Measurements from ENCODE around the gene MYCBP2.

The MYCBP2 gene

DNA sequence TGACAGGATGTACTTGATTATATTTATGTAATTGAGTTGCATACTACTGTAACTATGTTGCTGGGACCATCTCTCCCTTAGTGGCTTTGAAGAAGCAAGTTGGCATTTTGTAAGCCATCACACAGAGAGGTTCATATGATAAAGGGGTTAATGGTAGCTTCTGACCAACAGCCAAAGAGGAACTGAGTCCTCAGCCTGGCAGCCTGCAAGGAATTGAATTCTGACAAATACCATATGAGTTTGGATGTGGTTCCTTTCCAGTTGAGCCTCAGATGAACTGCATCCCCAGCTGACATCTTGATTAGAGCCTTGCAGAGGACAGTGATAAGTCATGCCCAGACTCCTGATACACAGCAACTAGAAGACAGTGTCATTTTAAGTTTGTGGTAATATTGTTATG is 8.6 kb upstream of the MYCBP2 start:
- Histone ChIP-seq H3K27ac (no peak overlapping the region), H3K4me1 (peaks cover 0 to under 1% (median 0%) of the 10 kb centered on the region in 4 donors), H3K4me3 (no peak overlapping the region), H3K9me3 (no peaks in the 10 kb centered on the region), H3K27me3 (no peaks in the 10 kb centered on the region), H3K36me3 (no peaks in the 10 kb centered on the region)
- DNase-seq, result no peak
- intact Hi-C loops (cut with DNase I; ENCODE audit: low total_unique reads), result no loop called here
- no peak for TF ChIP-seq CTCF (IDR thresholded peaks at IDR 0.05)

GRCh38 chr13:77333594-77333993 is 6.7 kb upstream of the MYCBP2 start:
- intact Hi-C loops (cut with DNase I; ENCODE audit: low total_unique reads), result no loop called here
- Histone ChIP-seq H3K4me3 (no peak overlapping the region), H3K27me3 (no peaks in the 10 kb centered on the region), H3K4me1 (peaks cover 0 to 9% (median 4%) of the 10 kb centered on the region in 4 donors), H3K36me3 (no peaks in the 10 kb centered on the region), H3K9me3 (no peaks in the 10 kb centered on the region), H3K27ac (no peak overlapping the region)
- no peak for DNase-seq
- TF ChIP-seq CTCF (IDR thresholded peaks at IDR 0.05), result no peak

DNA sequence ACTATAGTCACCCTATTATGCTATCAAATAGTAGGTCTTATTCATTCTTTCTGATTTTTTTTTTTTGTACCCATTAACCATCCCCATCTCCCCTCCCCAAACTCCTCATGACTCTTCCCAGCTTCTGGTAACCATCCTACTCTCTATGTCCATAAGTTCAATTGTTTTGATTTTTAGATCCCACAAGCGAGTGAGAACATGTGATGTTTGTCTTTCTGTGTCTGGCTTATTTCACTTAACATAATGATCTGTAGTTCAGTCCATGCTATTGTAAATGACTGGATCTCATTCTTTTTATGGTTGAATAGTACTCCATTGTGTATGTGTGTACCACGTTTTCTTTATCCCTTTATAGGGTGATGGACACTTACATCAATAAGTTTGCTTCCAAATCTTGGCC is 4.5 kb upstream of the MYCBP2 start:
- TF ChIP-seq CTCF (IDR thresholded peaks at IDR 0.05), result no peak
- intact Hi-C loops (cut with DNase I; ENCODE audit: low total_unique reads), result no loop called here
- Histone ChIP-seq H3K27me3 (no peaks in the 10 kb centered on the region), H3K9me3 (no peaks in the 10 kb centered on the region), H3K4me1 (peaks cover 0 to 23% (median 7%) of the 10 kb centered on the region in 4 donors), H3K4me3 (no peak overlapping the region), H3K27ac (no peak overlapping the region), H3K36me3 (no peaks in the 10 kb centered on the region)
- DNase-seq, result no peak

GRCh38 chr13:77329911-77330584 is 3.2 kb upstream of the MYCBP2 start:
- no peaks in the 10 kb centered on the region for H3K36me3 ChIP-seq
- intact Hi-C loops (cut with DNase I; ENCODE audit: low total_unique reads), result loop anchor here (5.0 to 10.0 kb wide), 2 partner anchors 57 to 365 kb away; partner anchors contain the start of gene SLAIN1

DNA sequence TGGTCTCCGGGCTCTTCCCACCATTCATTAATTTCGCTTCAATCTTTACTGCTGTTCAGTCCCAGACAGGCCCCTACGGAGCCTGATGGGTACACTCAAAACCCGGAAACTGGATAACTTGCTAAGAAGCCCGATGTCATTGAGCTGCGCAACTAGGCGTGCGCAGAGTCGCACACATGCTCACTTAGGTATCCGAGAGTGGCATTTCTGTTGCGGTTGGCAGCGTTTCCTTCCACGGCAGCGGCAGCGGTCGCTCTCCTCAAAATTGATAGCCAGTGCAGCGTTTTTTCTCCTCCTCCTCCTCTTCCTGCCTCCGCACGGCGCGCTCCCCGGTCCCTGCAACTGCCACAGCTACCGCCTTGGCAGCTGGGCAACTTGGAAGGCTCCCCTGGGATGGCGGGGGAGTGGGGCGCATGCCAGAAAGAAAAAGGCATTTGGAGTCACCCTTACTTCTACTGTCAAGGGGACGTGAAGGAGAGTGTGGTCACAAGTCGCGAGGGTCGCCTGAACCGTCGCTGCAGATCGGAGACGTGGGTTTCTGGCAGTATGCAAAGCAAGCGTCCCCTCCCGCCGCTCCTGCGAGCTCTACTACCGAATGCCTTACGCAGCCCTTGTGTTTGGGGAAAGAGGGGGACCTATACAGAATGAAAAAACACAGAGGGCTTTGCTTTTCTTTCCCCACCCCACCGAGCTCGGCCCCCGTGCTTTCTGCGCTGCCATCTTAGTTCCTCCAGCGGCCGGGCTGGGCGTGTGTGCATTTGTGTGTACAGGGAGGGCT is 2.4 kb upstream of the MYCBP2 start:
- intact Hi-C loops (cut with DNase I; ENCODE audit: low total_unique reads), result loop anchor here (5.0 to 10.0 kb wide), 2 partner anchors 58 to 365 kb away; partner anchors contain the start of gene SLAIN1
- Histone ChIP-seq H3K36me3 (no peaks in the 10 kb centered on the region), H3K27me3 (no peaks in the 10 kb centered on the region), H3K4me3 (peak overlapping the region; percentile 81), H3K9me3 (no peaks in the 10 kb centered on the region), H3K27ac (peak overlapping the region; percentile 80 to 85), H3K4me1 (peaks cover 0 to 31% (median 12%) of the 10 kb centered on the region in 4 donors)
- DNase-seq, result peak; percentile 89 to 92
- no peak for TF ChIP-seq CTCF (IDR thresholded peaks at IDR 0.05)

More at GRCh38 chr13:77329911-77330584, 3.2 kb upstream of the MYCBP2 start:
- Histone ChIP-seq H3K4me1 (peaks cover 0 to 24% (median 9%) of the 10 kb centered on the region in 4 donors), H3K27me3 (no peaks in the 10 kb centered on the region), H3K9me3 (no peaks in the 10 kb centered on the region), H3K27ac (peak overlapping the region; percentile 80 to 85), H3K4me3 (peak overlapping the region; percentile 81)
- no peak for TF ChIP-seq CTCF (IDR thresholded peaks at IDR 0.05)
- no peak for DNase-seq

All from tibial artery (tissue), 4 donors.